K562 (cell line): ENCODE data around the gene DOCK4. TPM values are rescaled to one million over a fixed set of nuclear protein-coding genes. Genes with fewer than 3 reads are reported as not detected.
A peak's percentile ranks its signal among the peaks of the same experiment; 100 is the strongest.

ENCODE experiments used
- ATAC-seq: fragments of 200-7000 bp; cut with Tn5 transposase; 3 replicates; pipeline ENCODE4 v1.9.1; 2020; ENCODE audit warnings: moderate library complexity
- BruUV-seq: library from RNA; stranded (reverse); fragments of 400-500 nt; replicated peaks from 2 replicates; lab custom pipeline; 2021; lab: Mats Ljungman, UMichigan
- CTCF ChIA-PET: fragments of 300-600 bp; formaldehyde crosslinking; extraction: SDS; loops from one replicate; lab custom pipeline; 2021; ENCODE audit warnings: low intra/inter-chr PET ratio; lab: Yijun Ruan, JAX
- POLR2A ChIA-PET: fragments of 300-600, 350-650 bp; sonication (Branson Sonifier 250); formaldehyde crosslinking; extraction: SDS; loops from one replicate; lab custom pipeline; 2021; ENCODE audit warnings: antibody characterized with exemption, inconsistent platforms; lab: Yijun Ruan, JAX
- DNase-seq, 4 experiments: peaks; one replicate each; pipeline versions ENCODE4 v3.0.0 to v3.0.0-alpha.2; 2011 to 2018; ENCODE audit warnings: low spot score in 3 of 4, mixed read lengths in 3 of 4; ENCODE audit errors: extremely low read depth in 1 of 4
- FAIRE-seq: peaks from 2 replicates; lab custom pipeline; 2011; peaks lifted over from hg19 to GRCh38; lab: Jason Lieb, UNC
- H2AFZ ChIP-seq: 2 replicates; pipeline ENCODE4 v1.6.0; 2011; ENCODE audit warnings: low read depth, low read length, control low read depth, inconsistent platforms
- H3K27ac ChIP-seq: fragments of 200-600 bp; 3 replicates; pipeline ENCODE4 v1.8.0; 2011; ENCODE audit warnings: low read depth, mild to moderate bottlenecking, control low read depth, inconsistent platforms, low read length, moderate library complexity, mixed read lengths; ENCODE audit errors: extremely low read depth
- H3K27me3 ChIP-seq, 2 experiments: fragments of 300-600 bp in 1 of 2; 2 replicates in 1 of 2; 3 replicates in 1 of 2; pipeline versions ENCODE4 v1.6.0 to v1.8.0; 2011; ENCODE audit warnings: inconsistent platforms in 2 of 2, low read length in 2 of 2, mild to moderate bottlenecking in 1 of 2, mixed read lengths in 1 of 2, moderate library complexity in 1 of 2; ENCODE audit not compliant: control insufficient read depth in 2 of 2, insufficient read depth in 2 of 2
- H3K36me3 ChIP-seq: fragments of 300-600 bp; 3 replicates; pipeline ENCODE4 v1.8.0; 2011; ENCODE audit warnings: mild to moderate bottlenecking, low read length, inconsistent platforms; ENCODE audit not compliant: control insufficient read depth, insufficient read depth
- H3K4me1 ChIP-seq, 2 experiments: fragments of 200-600 bp in 1 of 2; replicated peaks in 1 of 2; 2 replicates in 1 of 2; 3 replicates in 1 of 2; pipeline versions ENCODE4 v1.5.1 to v1.8.0; 2011; ENCODE audit warnings: inconsistent platforms in 2 of 2, low read length in 2 of 2, mild to moderate bottlenecking in 1 of 2, mixed read lengths in 1 of 2, moderate library complexity in 1 of 2; ENCODE audit not compliant: control insufficient read depth in 2 of 2, insufficient read depth in 2 of 2
- H3K4me2 ChIP-seq: 2 replicates; pipeline ENCODE4 v1.6.1; 2011; ENCODE audit warnings: low read length, control low read depth, inconsistent platforms, mixed read lengths; ENCODE audit not compliant: insufficient read depth
- H3K4me3 ChIP-seq: fragments of 200-600 bp; sonication (generic), shearing (Covaris generic); 2 replicates; pipeline ENCODE4 v1.5.1; 2016; ENCODE audit warnings: control low read depth, inconsistent platforms
- H3K79me2 ChIP-seq: fragments of 200-600 bp; 3 replicates; pipeline ENCODE4 v1.8.0; 2011; ENCODE audit warnings: low read length, inconsistent platforms; ENCODE audit not compliant: control insufficient read depth, insufficient read depth
- H3K9ac ChIP-seq, 2 experiments: 2 replicates each; pipeline versions ENCODE4 v1.6.0 to v1.6.1; 2011; ENCODE audit warnings: low read depth in 2 of 2, low read length in 2 of 2, control low read depth in 1 of 2, inconsistent platforms in 1 of 2, mild to moderate bottlenecking in 1 of 2, mixed read lengths in 1 of 2; ENCODE audit not compliant: insufficient read depth in 1 of 2
- H3K9me1 ChIP-seq: one replicate; pipeline ENCODE4 v1.6.0; 2011; ENCODE audit warnings: inconsistent platforms, mild to moderate bottlenecking, low read length, moderate library complexity; ENCODE audit not compliant: control insufficient read depth, insufficient read depth
- H3K9me3 ChIP-seq: replicated peaks from 2 replicates; pipeline ENCODE4 v1.5.1; 2011; ENCODE audit warnings: low read depth, low read length, inconsistent platforms; ENCODE audit not compliant: control insufficient read depth, insufficient read depth
- H4K20me1 ChIP-seq: replicated peaks from 2 replicates; pipeline ENCODE4 v1.6.1; 2011; ENCODE audit warnings: low read length, inconsistent platforms, mixed read lengths; ENCODE audit not compliant: control insufficient read depth, insufficient read depth
- C11orf30 ChIP-seq: fragments of 450-650 bp; IDR thresholded peaks from 2 replicates; pipeline ENCODE4 v1.6.1; 2016; ENCODE audit warnings: low read depth, mild to moderate bottlenecking
- HNRNPLL ChIP-seq: fragments of 200-400 bp; formaldehyde crosslinking; IDR thresholded peaks from 2 replicates; pipeline ENCODE4 v1.6.1; 2017; ENCODE audit warnings: low read length, low read depth, mild to moderate bottlenecking; ENCODE audit not compliant: poor library complexity, severe bottlenecking
- KDM4B ChIP-seq, 2 experiments: fragments of 450-650 bp in 1 of 2; sonication (generic) in 1 of 2; IDR thresholded peaks; 2 replicates each; pipeline ENCODE4 v1.6.1; 2016 to 2017; ENCODE audit warnings: borderline replicate concordance in 2 of 2, antibody characterized with exemption in 1 of 2, low read depth in 1 of 2, mild to moderate bottlenecking in 1 of 2
- KLF16 ChIP-seq: IDR thresholded peaks from 2 replicates; pipeline ENCODE4 v1.6.1; 2016; ENCODE audit warnings: antibody characterized with exemption
- RAD51 ChIP-seq: fragments of 450-650 bp; IDR thresholded peaks from 2 replicates; pipeline ENCODE4 v1.7.1; 2016; ENCODE audit warnings: low read depth, mild to moderate bottlenecking, borderline replicate concordance
- RBFOX2 ChIP-seq: fragments of 200-400 bp; formaldehyde crosslinking; IDR thresholded peaks from 2 replicates; pipeline ENCODE4 v1.6.1; 2017; ENCODE audit warnings: low read depth, mild to moderate bottlenecking, low read length, moderate library complexity
- RUNX1 ChIP-seq: sonication (generic); IDR thresholded peaks from 2 replicates; pipeline ENCODE4 v1.6.1; 2016; ENCODE audit warnings: antibody characterized with exemption, low read depth
- TCF15 ChIP-seq: fragments of 250-450 bp; sonication (Bioruptor Pico); IDR thresholded peaks from 2 replicates; pipeline ENCODE4 v1.8.0; 2022; ENCODE audit warnings: moderate library complexity, mild to moderate bottlenecking, inconsistent platforms
- TCF7L2 ChIP-seq: fragments of 150-350 bp; IDR thresholded peaks from 2 replicates; pipeline ENCODE4 v1.6.1; 2016; ENCODE audit warnings: low read depth, mild to moderate bottlenecking, low read length, moderate library complexity
- TEAD4 ChIP-seq, 2 experiments: sonication (generic) in 1 of 2; formaldehyde crosslinking in 1 of 2; IDR thresholded peaks; 2 replicates each; pipeline versions ENCODE4 v1.6.1 to v1.8.0; 2012 to 2022; ENCODE audit warnings: borderline replicate concordance in 1 of 2, inconsistent platforms in 1 of 2, low read length in 1 of 2, mild to moderate bottlenecking in 1 of 2, missing genetic modification reagents in 1 of 2
- ZNF134 ChIP-seq: fragments of 250-450 bp; sonication (Bioruptor Pico); conservative IDR thresholded peaks from 2 replicates; pipeline ENCODE4 v1.4.0; 2020
- ZNF316 ChIP-seq: fragments of 450-650 bp; IDR thresholded peaks from 2 replicates; pipeline ENCODE4 v1.6.1; 2016
- ZNF431 ChIP-seq: sonication (generic); formaldehyde crosslinking; IDR thresholded peaks from 2 replicates; pipeline ENCODE4 v1.8.0; 2022; ENCODE audit warnings: mild to moderate bottlenecking, missing genetic modification reagents
- whole genome bisulfite sequencing: fragments of 100-300 bp; shearing (Covaris generic); methylation state at CpG from one replicate; pipeline ENCODE4 v1.1.6; 2016; ENCODE audit warnings: low coverage, mixed read lengths; ENCODE audit not compliant: insufficient coverage; ENCODE audit errors: missing lambda C conversion rate; 5-methylcytosine and 5-hydroxymethylcytosine counted together
- in situ Hi-C: fragments of 300-500 bp; cut with MboI; formaldehyde crosslinking; loops from 4 replicates; pipeline ENCODE4 v1.15.0; 2018; ENCODE audit warnings: inconsistent platforms, mixed read lengths
- intact Hi-C: fragments of 100-400 bp; cut with micrococcal nuclease; formaldehyde crosslinking; loops from 2 replicates; pipeline ENCODE4 v1.14.2; 2022
- polyA plus RNA-seq, 8 experiments: library from polyadenylated mRNA; depleted of rRNA in 4 of 8; stranded (reverse) in 5 of 8; unstranded in 3 of 8; fragments of >200 nt; fragmentation: Nextera tagmentation in 2 of 8; fragmentation: Illumina TruSeq in 1 of 8; extraction: Ambion mirVana in 2 of 8; extraction: Trizol in 1 of 8; gene quantifications; 2 replicates each; pipeline versions ENCODE4 v1.2.1 to v1.2.3, GENCODE V29; 2011 to 2014; ENCODE audit warnings: inconsistent platforms in 1 of 8, missing spikeins in 1 of 8
- total RNA-seq, 7 experiments: library from RNA; depleted of rRNA in 6 of 7; stranded (reverse); fragments of >200 nt in 6 of 7; fragmentation: Illumina TruSeq in 2 of 7; extraction: Trizol in 2 of 7; gene quantifications; 2 replicates each; pipeline versions ENCODE4 v1.2.1 to v1.2.3, GENCODE V29; 2011 to 2021; ENCODE audit warnings: low replicate concordance in 1 of 7
- TF ChIP-seq, protein P1 (sequence below), 2 experiments: fragments of 200-800 bp in 1 of 2; sonication (Bioruptor generic) in 1 of 2; sonication (generic) in 1 of 2; formaldehyde crosslinking in 1 of 2; IDR thresholded peaks in 1 of 2; conservative IDR thresholded peaks in 1 of 2; 2 replicates each; pipeline versions ENCODE4 v1.5.0 to v1.6.1; 2016 to 2020; ENCODE audit warnings: missing compliant biosample characterization in 1 of 2, missing genetic modification characterization in 1 of 2, missing genetic modification reagents in 1 of 2
- TF ChIP-seq, protein P2 (sequence below): fragments of 450-650 bp; formaldehyde crosslinking; IDR thresholded peaks from 2 replicates; pipeline ENCODE4 v1.4.0; 2022; ENCODE audit warnings: missing genetic modification characterization

The DOCK4 gene
- total and polyA plus RNA-seq, 9 of the 15 experiments (the other 6 are each of a cell fraction or from before 2014, with no cell fraction given), result 0.42 to 5.7 (median 2.3) TPM

DNA sequence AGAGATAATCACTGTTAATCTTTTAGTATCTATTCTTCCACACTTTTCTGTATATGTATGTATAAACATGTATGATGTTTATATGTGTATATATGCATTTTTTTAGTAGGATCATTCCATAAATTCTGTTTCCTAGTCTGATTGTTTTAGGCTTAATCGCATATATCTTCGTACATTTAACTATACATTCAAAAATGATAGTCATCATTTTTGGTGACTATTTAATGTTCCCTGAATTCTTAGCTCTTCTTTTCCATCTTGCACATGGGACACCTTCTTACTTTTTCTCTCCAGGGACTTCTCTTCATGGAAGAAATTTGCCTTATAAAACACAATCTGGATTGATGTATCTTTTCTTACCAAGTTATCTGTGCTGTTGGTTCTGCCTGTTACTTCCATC lies 42.4 kb upstream of the DOCK4 start:
- no peak for DNase-seq
- H3K4me1 ChIP-seq, result no peaks in the 10 kb centered on the region
- intact Hi-C loops (no loop called here), in situ Hi-C loops (no loop called here)
- H3K4me2 ChIP-seq, result no peak overlapping the region
- H3K27ac ChIP-seq, result no peak overlapping the region
- peaks cover 5% of the 10 kb centered on the region; the same call in 1 of the 2 replicates for H4K20me1 ChIP-seq
- BruUV-seq, result no TSS peak
- TF ChIP-seq ZNF316, result peak; percentile 81
- no peak for TF ChIP-seq RBFOX2
- TF ChIP-seq TCF7L2, result no peak
- TF ChIP-seq RAD51, result no peak
- no peak for TF ChIP-seq KDM4B (IDR thresholded peaks at IDR 0.05; ENCODE audit: borderline replicate concordance in 2 of 2, low read depth in 1 of 2)
- TF ChIP-seq, protein P1, sequence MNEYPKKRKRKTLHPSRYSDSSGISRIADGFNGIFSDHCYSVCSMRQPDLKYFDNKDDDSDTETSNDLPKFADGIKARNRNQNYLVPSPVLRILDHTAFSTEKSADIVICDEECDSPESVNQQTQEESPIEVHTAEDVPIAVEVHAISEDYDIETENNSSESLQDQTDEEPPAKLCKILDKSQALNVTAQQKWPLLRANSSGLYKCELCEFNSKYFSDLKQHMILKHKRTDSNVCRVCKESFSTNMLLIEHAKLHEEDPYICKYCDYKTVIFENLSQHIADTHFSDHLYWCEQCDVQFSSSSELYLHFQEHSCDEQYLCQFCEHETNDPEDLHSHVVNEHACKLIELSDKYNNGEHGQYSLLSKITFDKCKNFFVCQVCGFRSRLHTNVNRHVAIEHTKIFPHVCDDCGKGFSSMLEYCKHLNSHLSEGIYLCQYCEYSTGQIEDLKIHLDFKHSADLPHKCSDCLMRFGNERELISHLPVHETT (CRISPR knock-in tag; conservative IDR thresholded peaks at IDR 0.05 in 1 of 2, IDR thresholded peaks at IDR 0.05 in 1 of 2), result no peak
- no peak for TF ChIP-seq TCF15 (CRISPR knock-in tag)
- no peak for TF ChIP-seq RUNX1
- TF ChIP-seq KLF16, result no peak
- TF ChIP-seq ZNF134 (CRISPR knock-in tag), result no peak
- no peak for TF ChIP-seq ZNF431 (CRISPR knock-in tag)
- TF ChIP-seq, protein P2, sequence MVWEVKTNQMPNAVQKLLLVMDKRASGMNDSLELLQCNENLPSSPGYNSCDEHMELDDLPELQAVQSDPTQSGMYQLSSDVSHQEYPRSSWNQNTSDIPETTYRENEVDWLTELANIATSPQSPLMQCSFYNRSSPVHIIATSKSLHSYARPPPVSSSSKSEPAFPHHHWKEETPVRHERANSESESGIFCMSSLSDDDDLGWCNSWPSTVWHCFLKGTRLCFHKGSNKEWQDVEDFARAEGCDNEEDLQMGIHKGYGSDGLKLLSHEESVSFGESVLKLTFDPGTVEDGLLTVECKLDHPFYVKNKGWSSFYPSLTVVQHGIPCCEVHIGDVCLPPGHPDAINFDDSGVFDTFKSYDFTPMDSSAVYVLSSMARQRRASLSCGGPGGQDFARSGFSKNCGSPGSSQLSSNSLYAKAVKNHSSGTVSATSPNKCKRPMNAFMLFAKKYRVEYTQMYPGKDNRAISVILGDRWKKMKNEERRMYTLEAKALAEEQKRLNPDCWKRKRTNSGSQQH (CRISPR knock-in tag), result no peak
- peak; percentile 63 for TF ChIP-seq C11orf30
- TF ChIP-seq TEAD4 (IDR thresholded peaks at IDR 0.05; ENCODE audit: low read length), result no peak
- TF ChIP-seq TEAD4 (CRISPR knock-in tag; IDR thresholded peaks at IDR 0.05; ENCODE audit: borderline replicate concordance), result no peak
- no peak for TF ChIP-seq HNRNPLL
- ChIA-PET CTCF (no interaction called here), POLR2A (no interaction called here)
- no peak overlapping the region for H3K4me3 ChIP-seq
- WGBS, result 69% methylated on average over 2 of the region's 2 CpGs
- H2AFZ ChIP-seq, result no peak overlapping the region
- H3K9ac ChIP-seq, result no peak overlapping the region
- no peaks in the 10 kb centered on the region for H3K79me2 ChIP-seq
- H3K9me1 ChIP-seq, result no peaks in the 10 kb centered on the region
- peaks cover 0 to 4% of the 10 kb centered on the region in 2 experiments; a peak in 1 of 5 replicates for H3K27me3 ChIP-seq
- H3K36me3 ChIP-seq, result no peaks in the 10 kb centered on the region
- no peaks in the 10 kb centered on the region for H3K9me3 ChIP-seq
- FAIRE-seq, result no peak
- no peak for ATAC-seq
